GM18873 (cell line): ENCODE data around the gene MLH3.

Experiments
- ATAC-seq: cut with Tn5 transposase; IDR thresholded peaks from one replicate; pipeline ENCODE4 v1.9.1; 2021; ENCODE audit warnings: mild to moderate bottlenecking, moderate library complexity, moderate number of reproducible peaks; ENCODE audit not compliant: unreplicated experiment, low FRiP score

MLH3 gene

GRCh38 chr14:74974364-74975058, 76.8 kb downstream of the MLH3 start:
- ATAC-seq: no peak

GRCh38 chr14:74973905-74974363, 77.3 kb downstream of the MLH3 start:
- no peak for ATAC-seq

DNA sequence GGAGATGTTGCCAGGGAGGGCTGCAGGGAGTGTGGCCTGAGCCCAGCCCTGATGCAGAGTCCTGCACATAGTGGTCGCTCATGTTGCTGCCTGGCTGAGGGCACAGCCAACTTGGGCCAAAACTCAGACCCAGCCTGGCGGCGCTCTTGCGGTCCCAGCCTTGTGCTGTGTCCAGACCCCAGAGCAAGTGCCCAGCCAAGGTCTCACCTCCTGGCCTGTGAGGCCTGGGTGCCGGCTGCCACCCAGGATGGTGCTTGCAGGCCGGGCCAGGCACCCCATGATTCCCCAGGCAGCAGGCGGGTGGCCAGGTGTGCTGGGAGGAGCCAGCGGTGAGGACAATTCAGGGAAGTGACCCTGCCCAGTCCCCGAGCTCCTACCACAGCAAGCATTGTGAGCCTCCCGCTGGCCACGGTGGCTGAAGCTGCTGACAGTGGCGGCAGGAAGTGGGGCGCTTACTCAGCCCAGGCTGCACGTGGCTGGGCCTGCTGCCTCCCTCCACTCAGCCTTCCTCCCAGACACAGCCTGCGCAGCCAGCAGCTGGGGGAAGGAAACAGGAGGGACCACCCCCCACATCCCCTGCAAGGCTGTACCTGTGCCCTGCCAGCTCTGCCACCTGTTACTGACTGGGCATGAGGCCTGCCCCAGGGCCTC, 78.1 kb downstream of the MLH3 start:
- ATAC-seq: no peak

DNA sequence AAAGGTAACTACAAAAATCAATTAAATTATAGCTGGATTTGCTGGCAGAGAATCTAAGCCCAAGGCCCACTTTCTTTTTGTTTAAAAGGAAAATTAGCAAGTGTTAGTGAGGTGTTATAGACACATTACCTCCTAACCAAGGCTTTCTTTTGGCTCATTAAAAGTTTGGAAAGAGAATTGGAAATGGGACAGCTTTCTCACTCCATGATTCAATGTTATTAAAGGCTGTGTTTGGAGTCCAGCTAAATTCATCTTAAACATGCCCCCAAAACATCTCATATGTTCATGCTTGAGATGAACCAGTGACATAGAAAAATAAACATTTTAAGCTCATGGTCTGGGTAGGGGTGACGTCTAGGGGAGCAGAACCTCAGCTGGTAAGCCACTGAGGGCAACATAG, 82.5 kb downstream of the MLH3 start:
- ATAC-seq: no peak

DNA sequence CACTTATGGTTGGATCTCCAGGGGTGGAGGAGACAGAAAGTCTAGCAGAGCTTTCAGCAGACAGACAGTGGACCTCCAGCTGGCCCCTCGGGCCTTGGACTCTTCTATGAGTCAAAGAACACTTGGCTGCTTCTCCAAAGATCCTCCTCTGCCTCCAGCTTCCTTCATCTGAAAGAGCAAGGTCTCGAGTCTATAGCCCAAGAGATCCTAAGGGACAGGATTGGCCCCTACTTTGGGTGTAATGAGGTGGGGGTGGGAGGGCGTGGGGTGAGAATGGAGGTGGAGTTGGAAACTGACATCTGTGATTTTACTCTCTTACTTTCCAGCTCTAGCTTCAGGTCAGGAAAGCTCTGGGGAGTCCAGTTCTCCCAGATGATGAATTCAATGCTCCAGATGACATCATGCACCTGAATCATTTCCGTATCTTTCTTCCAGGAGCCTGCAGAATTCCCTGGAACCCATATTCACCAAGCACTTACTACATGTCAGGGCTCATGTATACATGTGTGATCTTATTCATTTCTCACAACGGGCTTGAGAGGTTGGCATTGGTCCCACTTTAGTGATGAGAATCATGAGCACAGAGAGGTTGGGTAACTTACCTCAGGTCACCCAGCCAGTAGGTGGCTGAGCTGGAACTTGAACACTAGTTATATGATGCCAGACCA, 85.6 kb downstream of the MLH3 start:
- no peak for ATAC-seq

GRCh38 chr14:74964787-74965485, 86.3 kb downstream of the MLH3 start:
- no peak for ATAC-seq
